Smooth muscle cell (in vitro differentiated cells): ENCODE measurements around the gene DYNC2H1. TPM values are rescaled to one million over a fixed set of nuclear protein-coding genes. Genes with fewer than 3 reads are reported as not detected.

Experiments
- DNase-seq: peaks from one replicate; lab custom pipeline; 2025; ENCODE audit not compliant: unreplicated experiment; lab: John Stamatoyannopoulos, UW
- H2AFZ ChIP-seq: fragments of 200-600 bp; sonication (generic); 2 replicates; pipeline ENCODE4 v1.6.0; 2016; ENCODE audit warnings: antibody characterized with exemption, low read depth, mild to moderate bottlenecking
- H3F3A ChIP-seq: fragments of 200-600 bp; sonication (generic); 2 replicates; pipeline ENCODE4 v1.6.0; 2017; ENCODE audit warnings: antibody characterized with exemption, low read depth
- H3K27ac ChIP-seq: fragments of 200-600 bp; sonication (generic); 2 replicates; pipeline ENCODE4 v1.5.1; 2016; ENCODE audit warnings: low read depth, mild to moderate bottlenecking
- H3K27me3 ChIP-seq: fragments of 200-600 bp; sonication (generic); 2 replicates; pipeline ENCODE4 v1.6.1; 2016; ENCODE audit warnings: low read depth, mild to moderate bottlenecking
- H3K36me3 ChIP-seq: fragments of 200-600 bp; sonication (generic); 2 replicates; pipeline ENCODE4 v1.5.1; 2016; ENCODE audit warnings: low read depth
- H3K4me1 ChIP-seq: fragments of 200-600 bp; sonication (generic); 2 replicates; pipeline ENCODE4 v1.5.1; 2016; ENCODE audit warnings: low read depth
- H3K4me2 ChIP-seq: fragments of 200-600 bp; sonication (generic); 2 replicates; pipeline ENCODE4 v1.6.0; 2016; ENCODE audit warnings: mild to moderate bottlenecking
- H3K4me3 ChIP-seq: fragments of 200-600 bp; sonication (generic); 2 replicates; pipeline ENCODE4 v1.5.1; 2016; ENCODE audit warnings: mild to moderate bottlenecking
- H3K79me2 ChIP-seq: fragments of 200-600 bp; sonication (generic); 2 replicates; pipeline ENCODE4 v1.6.0; 2016; ENCODE audit warnings: low read depth, mild to moderate bottlenecking
- H3K9ac ChIP-seq: fragments of 200-600 bp; sonication (generic); 2 replicates; pipeline ENCODE4 v1.6.0; 2016; ENCODE audit warnings: low read depth
- H3K9me3 ChIP-seq: fragments of 200-600 bp; sonication (generic); replicated peaks from 2 replicates; pipeline ENCODE4 v1.5.1; 2016; ENCODE audit warnings: low read depth
- H4K20me1 ChIP-seq: fragments of 200-600 bp; sonication (generic); 2 replicates; pipeline ENCODE4 v1.6.0; 2016; ENCODE audit warnings: low read depth
- WGBS: methylation state at CpG from one replicate; pipeline ENCODE4 v1.1.7; 2016; ENCODE audit warnings: low lambda C conversion rate; 5-methylcytosine and 5-hydroxymethylcytosine counted together
- polyA plus RNA-seq: library from polyadenylated mRNA; unstranded; fragments of >200 nt; fragmentation: Nextera tagmentation; extraction: Ambion mirVana; gene quantifications from 2 replicates; pipeline ENCODE4 v1.2.1, GENCODE V29; 2016
- total RNA-seq: library from RNA; depleted of rRNA; stranded (reverse); fragments of >200 nt; gene quantifications from 2 replicates; pipeline ENCODE4 v1.2.3, GENCODE V29; 2014
- TF ChIP-seq, protein P1 (sequence below): fragments of 200-600 bp; sonication (generic); IDR thresholded peaks from 2 replicates; pipeline ENCODE4 v1.5.1; 2017; ENCODE audit warnings: borderline replicate concordance, mild to moderate bottlenecking, antibody characterized with exemption; ENCODE audit not compliant: insufficient read depth, poor library complexity, severe bottlenecking

Gene DYNC2H1
- total and polyA plus RNA-seq, 2 experiments from 2014 or later: 2.3 to 10.8 TPM

DNA sequence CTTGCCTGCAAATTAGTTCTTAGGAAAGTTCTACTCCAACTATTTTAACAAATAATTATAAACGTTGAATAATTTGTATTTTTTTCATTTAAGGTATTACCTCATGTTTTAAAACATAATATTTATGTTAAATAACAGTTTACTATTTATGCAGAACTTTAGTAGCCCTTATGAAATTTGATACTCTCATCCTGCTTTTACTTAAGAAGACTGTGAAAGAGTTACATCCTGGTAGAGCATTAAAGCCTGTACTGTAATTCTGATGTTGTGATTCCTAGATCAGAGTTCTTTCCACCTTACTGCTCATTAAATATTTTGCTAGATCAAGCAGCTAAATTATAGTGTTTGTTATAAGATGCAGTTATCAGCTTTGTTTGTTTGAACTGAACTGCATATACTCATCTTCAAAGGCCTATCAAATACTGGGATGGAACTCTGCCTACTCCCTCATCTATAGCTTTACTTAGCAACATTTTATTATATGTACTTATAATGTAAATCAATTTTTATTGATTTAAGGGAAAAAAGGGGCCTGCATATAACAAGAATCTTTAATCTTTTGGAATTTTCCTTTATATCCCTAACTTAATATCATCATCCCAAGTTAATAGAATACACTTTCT, 304.2 kb downstream of the DYNC2H1 start:
- H4K20me1 ChIP-seq: no peaks in the 10 kb centered on the region
- 78% methylated on average over 1 of the region's 1 CpG for WGBS
- no peak overlapping the region for H2AFZ ChIP-seq
- H3K27me3 ChIP-seq: no peaks in the 10 kb centered on the region
- no peak overlapping the region for H3K27ac ChIP-seq
- H3F3A ChIP-seq: no peaks in the 10 kb centered on the region
- H3K4me3 ChIP-seq: no peak overlapping the region
- no peaks in the 10 kb centered on the region for H3K79me2 ChIP-seq
- no peaks in the 10 kb centered on the region for H3K9me3 ChIP-seq
- TF ChIP-seq, protein P1, sequence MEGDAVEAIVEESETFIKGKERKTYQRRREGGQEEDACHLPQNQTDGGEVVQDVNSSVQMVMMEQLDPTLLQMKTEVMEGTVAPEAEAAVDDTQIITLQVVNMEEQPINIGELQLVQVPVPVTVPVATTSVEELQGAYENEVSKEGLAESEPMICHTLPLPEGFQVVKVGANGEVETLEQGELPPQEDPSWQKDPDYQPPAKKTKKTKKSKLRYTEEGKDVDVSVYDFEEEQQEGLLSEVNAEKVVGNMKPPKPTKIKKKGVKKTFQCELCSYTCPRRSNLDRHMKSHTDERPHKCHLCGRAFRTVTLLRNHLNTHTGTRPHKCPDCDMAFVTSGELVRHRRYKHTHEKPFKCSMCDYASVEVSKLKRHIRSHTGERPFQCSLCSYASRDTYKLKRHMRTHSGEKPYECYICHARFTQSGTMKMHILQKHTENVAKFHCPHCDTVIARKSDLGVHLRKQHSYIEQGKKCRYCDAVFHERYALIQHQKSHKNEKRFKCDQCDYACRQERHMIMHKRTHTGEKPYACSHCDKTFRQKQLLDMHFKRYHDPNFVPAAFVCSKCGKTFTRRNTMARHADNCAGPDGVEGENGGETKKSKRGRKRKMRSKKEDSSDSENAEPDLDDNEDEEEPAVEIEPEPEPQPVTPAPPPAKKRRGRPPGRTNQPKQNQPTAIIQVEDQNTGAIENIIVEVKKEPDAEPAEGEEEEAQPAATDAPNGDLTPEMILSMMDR: no peak
- H3K4me1 ChIP-seq: no peaks in the 10 kb centered on the region
- no peaks in the 10 kb centered on the region for H3K36me3 ChIP-seq
- H3K4me2 ChIP-seq: no peak overlapping the region
- no peak for DNase-seq
- no peak overlapping the region for H3K9ac ChIP-seq

DNA sequence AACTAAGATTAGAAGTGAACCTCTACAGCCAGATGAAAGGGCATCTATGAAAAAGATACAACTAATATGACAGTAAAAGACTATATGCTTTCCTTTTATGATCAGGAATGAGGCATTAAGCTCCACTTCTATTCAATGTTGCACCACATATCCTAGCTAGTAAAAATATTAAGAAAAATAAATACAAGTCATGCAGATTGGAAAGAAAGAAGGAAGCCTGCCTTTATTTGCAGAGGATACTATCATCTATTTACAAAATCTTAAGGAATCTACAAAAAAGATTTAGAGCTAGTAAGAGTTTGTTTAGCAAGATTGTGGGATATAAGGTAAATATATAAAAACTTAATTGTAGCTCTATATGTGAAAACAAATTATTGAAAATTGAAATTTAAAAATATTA, 308.8 kb downstream of the DYNC2H1 start:
- Histone ChIP-seq H3K36me3 (no peaks in the 10 kb centered on the region), H3K9me3 (no peaks in the 10 kb centered on the region), H3K27me3 (no peaks in the 10 kb centered on the region), H2AFZ (no peak overlapping the region), H3K4me2 (no peak overlapping the region), H3K4me3 (no peak overlapping the region), H4K20me1 (no peaks in the 10 kb centered on the region), H3K79me2 (no peaks in the 10 kb centered on the region), H3K4me1 (no peaks in the 10 kb centered on the region), H3F3A (no peaks in the 10 kb centered on the region), H3K27ac (no peak overlapping the region), H3K9ac (no peak overlapping the region)
- TF ChIP-seq, protein P1: no peak
- no peak for DNase-seq

DNA sequence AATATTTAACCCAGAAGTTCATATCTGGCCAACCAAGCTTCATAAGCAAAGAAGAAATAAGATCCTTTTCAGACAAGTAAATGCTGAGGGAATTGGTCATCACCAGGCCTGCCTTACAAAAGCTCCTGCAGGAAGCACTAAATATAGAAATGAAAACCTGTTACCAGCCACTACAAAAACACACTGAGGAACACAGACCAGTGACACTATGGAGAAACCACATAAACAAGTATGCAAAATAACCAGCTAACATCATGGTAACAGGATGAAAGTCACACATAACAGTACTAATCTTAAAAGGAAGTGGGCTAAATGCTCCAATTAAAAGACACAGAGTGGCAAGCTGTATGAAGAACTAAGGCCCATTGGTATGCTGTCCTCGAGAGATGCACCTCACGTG, 311.4 kb downstream of the DYNC2H1 start:
- Histone ChIP-seq H3K4me2 (no peak overlapping the region), H3K36me3 (no peaks in the 10 kb centered on the region), H3K27ac (no peak overlapping the region), H3K4me3 (no peak overlapping the region), H2AFZ (no peak overlapping the region), H3K4me1 (no peaks in the 10 kb centered on the region), H3K9me3 (no peaks in the 10 kb centered on the region), H3K27me3 (no peaks in the 10 kb centered on the region), H3K79me2 (no peaks in the 10 kb centered on the region), H3F3A (no peaks in the 10 kb centered on the region), H4K20me1 (no peaks in the 10 kb centered on the region), H3K9ac (no peak overlapping the region)
- 70% methylated on average over 2 of the region's 2 CpGs for WGBS
- TF ChIP-seq, protein P1: no peak
- no peak for DNase-seq

DNA sequence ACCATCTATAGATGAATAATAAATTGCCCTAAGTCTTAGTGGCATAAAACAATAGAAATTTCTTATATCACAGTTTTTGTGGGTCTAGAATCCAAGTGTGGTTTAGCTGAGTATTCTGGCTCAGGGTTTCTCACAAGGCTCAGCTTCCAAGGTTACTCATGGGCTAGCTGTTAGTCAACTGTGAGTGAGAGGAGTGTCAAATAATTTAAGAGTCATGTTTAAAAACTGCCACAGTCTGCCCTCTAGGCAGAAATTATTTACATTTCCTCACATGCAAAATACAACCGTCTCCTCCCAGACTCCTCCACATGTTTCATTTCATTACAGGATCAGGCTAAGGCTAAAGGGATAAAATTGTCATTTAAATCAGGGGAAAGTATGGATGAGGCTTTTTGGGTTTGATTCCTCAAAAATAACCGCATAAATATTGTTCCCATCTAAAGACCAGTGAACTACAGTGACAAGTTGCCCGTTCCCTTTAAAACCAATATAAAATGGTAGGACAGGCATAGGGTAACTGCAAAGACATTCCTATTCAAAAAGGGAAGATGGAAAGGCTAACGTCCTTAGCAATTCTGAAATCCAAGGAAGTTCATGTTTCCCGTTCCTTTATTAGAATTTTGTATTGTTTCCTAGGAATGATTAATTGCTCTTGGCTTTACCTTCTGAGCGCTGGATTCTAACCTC, 324.3 kb downstream of the DYNC2H1 start:
- H3K79me2 ChIP-seq: no peaks in the 10 kb centered on the region
- H3K36me3 ChIP-seq: no peaks in the 10 kb centered on the region
- no peak overlapping the region for H3K9ac ChIP-seq
- no peaks in the 10 kb centered on the region for H3K27me3 ChIP-seq
- H3K4me3 ChIP-seq: no peak overlapping the region
- H3K4me1 ChIP-seq: peaks cover 8% of the 10 kb centered on the region
- H3K9me3 ChIP-seq: no peaks in the 10 kb centered on the region
- H2AFZ ChIP-seq: no peak overlapping the region
- WGBS: 54% methylated on average over 6 of the region's 6 CpGs
- DNase-seq: no peak
- peak overlapping the region; percentile 31 for H3K4me2 ChIP-seq
- H4K20me1 ChIP-seq: no peaks in the 10 kb centered on the region
- peaks cover 5% of the 10 kb centered on the region for H3F3A ChIP-seq
- peak overlapping the region; percentile 46 for H3K27ac ChIP-seq
- TF ChIP-seq, protein P1: no peak
